H9 (cell line): ENCODE results near the gene PUM2. TPM values are rescaled to one million over a fixed set of nuclear protein-coding genes. Genes with fewer than 3 reads are reported as not detected.
"Not testable (repeated sequence)": the region's sequence is repeated elsewhere in the genome, so short reads cannot be mapped to it uniquely, and the experiment has no call there.

Experiments
- DNase-seq: peaks from one replicate; pipeline ENCODE4 v3.0.0-alpha.2; 2017
- H2AFZ ChIP-seq: one replicate; pipeline ENCODE4 v1.6.1; 2013; ENCODE audit warnings: mild to moderate bottlenecking, low read length, control low read depth, moderate library complexity
- H2AK5ac ChIP-seq: 2 replicates; pipeline ENCODE4 v1.6.1; 2013; ENCODE audit warnings: low read length, control low read depth, mixed read lengths; ENCODE audit not compliant: insufficient read length
- H2BK120ac ChIP-seq: one replicate; pipeline ENCODE4 v1.6.1; 2013; ENCODE audit warnings: low read depth, mild to moderate bottlenecking, low read length, control low read depth, inconsistent platforms; ENCODE audit not compliant: poor library complexity, severe bottlenecking
- H2BK12ac ChIP-seq: 2 replicates; pipeline ENCODE4 v1.6.1; 2013; ENCODE audit warnings: low read length, control low read depth, mixed read lengths, low read depth; ENCODE audit not compliant: insufficient read length
- H2BK15ac ChIP-seq: 2 replicates; pipeline ENCODE4 v1.6.1; 2013; ENCODE audit warnings: low read depth, low read length, control low read depth
- H2BK20ac ChIP-seq: one replicate; pipeline ENCODE4 v1.6.1; 2013; ENCODE audit warnings: low read depth, mild to moderate bottlenecking, low read length, control low read depth, inconsistent platforms; ENCODE audit not compliant: poor library complexity, severe bottlenecking
- H2BK5ac ChIP-seq: 2 replicates; pipeline ENCODE4 v1.6.1; 2013; ENCODE audit warnings: low read length, control low read depth, mixed read lengths; ENCODE audit not compliant: insufficient read length
- H3K14ac ChIP-seq: 2 replicates; pipeline ENCODE4 v1.6.1; 2013; ENCODE audit warnings: low read length, control low read depth; ENCODE audit not compliant: insufficient read depth
- H3K18ac ChIP-seq: 2 replicates; pipeline ENCODE4 v1.6.1; 2013; ENCODE audit warnings: low read depth, mild to moderate bottlenecking, mixed read lengths, low read length, control low read depth; ENCODE audit not compliant: insufficient read length
- H3K23ac ChIP-seq: 2 replicates; pipeline ENCODE4 v1.6.1; 2013; ENCODE audit warnings: low read length, control low read depth, mixed read lengths, low read depth; ENCODE audit not compliant: insufficient read length
- H3K23me2 ChIP-seq: 2 replicates; pipeline ENCODE4 v1.6.1; 2013; ENCODE audit warnings: low read depth, mild to moderate bottlenecking, mixed read lengths, low read length, control low read depth; ENCODE audit not compliant: insufficient read length, poor library complexity, severe bottlenecking
- H3K27ac ChIP-seq: 2 replicates; pipeline ENCODE4 v1.5.1; 2013; ENCODE audit warnings: low read length, control low read depth, mixed read lengths, low read depth; ENCODE audit not compliant: insufficient read length
- H3K27me3 ChIP-seq: 2 replicates; pipeline ENCODE4 v1.6.1; 2013; ENCODE audit warnings: low read length, control low read depth, inconsistent platforms; ENCODE audit not compliant: insufficient read depth
- H3K4ac ChIP-seq: 2 replicates; pipeline ENCODE4 v1.6.1; 2013; ENCODE audit warnings: low read depth, mild to moderate bottlenecking, control low read depth, inconsistent platforms, low read length, moderate library complexity
- H3K4me1 ChIP-seq: 2 replicates; pipeline ENCODE4 v1.6.1; 2013; ENCODE audit warnings: low read length, control low read depth, inconsistent platforms; ENCODE audit not compliant: insufficient read depth
- H3K4me2 ChIP-seq: 2 replicates; pipeline ENCODE4 v1.6.1; 2013; ENCODE audit warnings: low read length, control low read depth, mixed read lengths; ENCODE audit not compliant: insufficient read length, insufficient read depth
- H3K56ac ChIP-seq: 2 replicates; pipeline ENCODE4 v1.6.1; 2013; ENCODE audit warnings: low read depth, mild to moderate bottlenecking, mixed read lengths, low read length, control low read depth; ENCODE audit not compliant: insufficient read length
- H3K79me1 ChIP-seq: 2 replicates; pipeline ENCODE4 v1.6.1; 2013; ENCODE audit warnings: low read depth, mild to moderate bottlenecking, moderate library complexity, low read length, control low read depth, inconsistent platforms; ENCODE audit not compliant: insufficient read depth, poor library complexity, severe bottlenecking
- H3K79me2 ChIP-seq: 2 replicates; pipeline ENCODE4 v1.6.1; 2013; ENCODE audit warnings: low read length, control low read depth, inconsistent platforms; ENCODE audit not compliant: insufficient read depth
- H3K9ac ChIP-seq: 2 replicates; pipeline ENCODE4 v1.6.1; 2013; ENCODE audit warnings: low read length, control low read depth, mixed read lengths; ENCODE audit not compliant: insufficient read length; ENCODE audit errors: extremely low read depth
- H3K9me3 ChIP-seq: one replicate; pipeline ENCODE4 v1.6.1; 2013; ENCODE audit warnings: low read depth, low read length, inconsistent platforms; ENCODE audit not compliant: control insufficient read depth
- H3T11ph ChIP-seq: one replicate; pipeline ENCODE4 v1.6.1; 2013; ENCODE audit warnings: mild to moderate bottlenecking, low read length, control low read depth, inconsistent platforms
- H4K20me1 ChIP-seq: one replicate; pipeline ENCODE4 v1.6.1; 2013; ENCODE audit not compliant: control insufficient read depth, insufficient read length, insufficient read depth
- H4K5ac ChIP-seq: 2 replicates; pipeline ENCODE4 v1.6.1; 2013; ENCODE audit warnings: low read depth, mild to moderate bottlenecking, mixed read lengths, low read length, control low read depth; ENCODE audit not compliant: insufficient read length
- H4K8ac ChIP-seq: replicated peaks from 2 replicates; pipeline ENCODE4 v1.6.1; 2013; ENCODE audit warnings: low read length, control low read depth, mixed read lengths, low read depth; ENCODE audit not compliant: insufficient read length
- H4K91ac ChIP-seq: 2 replicates; pipeline ENCODE4 v1.6.1; 2013; ENCODE audit warnings: low read depth, mild to moderate bottlenecking, moderate library complexity, mixed read lengths, low read length, control low read depth; ENCODE audit not compliant: insufficient read length
- H3K27ac Mint-ChIP-seq, 3 experiments: 2 replicates in 2 of 3; 3 replicates in 1 of 3; pipeline ENCODE4 v1.8.0; 2020 to 2021; ENCODE audit warnings: mixed read lengths in 3 of 3, mild to moderate bottlenecking in 1 of 3, moderate library complexity in 1 of 3
- H3K27me3 Mint-ChIP-seq: 2 replicates; pipeline ENCODE4 v1.8.0; 2021; ENCODE audit warnings: low read depth, mild to moderate bottlenecking, moderate library complexity, mixed read lengths
- H3K36me3 Mint-ChIP-seq, 3 experiments: 2 replicates in 2 of 3; 3 replicates in 1 of 3; pipeline ENCODE4 v1.8.0; 2020 to 2021; ENCODE audit warnings: low read depth in 3 of 3, mixed read lengths in 3 of 3; ENCODE audit not compliant: insufficient read depth in 1 of 3
- H3K4me1 Mint-ChIP-seq, 2 experiments: 2 replicates each; pipeline ENCODE4 v1.8.0; 2020; ENCODE audit warnings: mixed read lengths in 2 of 2
- H3K4me3 Mint-ChIP-seq, 2 experiments: 2 replicates in 1 of 2; 3 replicates in 1 of 2; pipeline ENCODE4 v1.8.0; 2020 to 2021; ENCODE audit warnings: mild to moderate bottlenecking in 2 of 2, mixed read lengths in 2 of 2, moderate library complexity in 1 of 2
- H3K9me3 Mint-ChIP-seq, 2 experiments: 2 replicates in 1 of 2; 3 replicates in 1 of 2; pipeline ENCODE4 v1.8.0; 2020; ENCODE audit warnings: mild to moderate bottlenecking in 2 of 2, mixed read lengths in 2 of 2, moderate library complexity in 1 of 2
- CTCF ChIP-seq: fragments of 200-600 bp; sonication (generic); conservative IDR thresholded peaks from 3 replicates; pipeline ENCODE4 v1.8.0; 2021; ENCODE audit warnings: antibody characterized with exemption, mild to moderate bottlenecking
- WGBS: extraction: QIAGEN DNeasy Blood & Tissue Kit; methylation state at CpG from one replicate; pipeline ENCODE4 v1.1.7; 2013; ENCODE audit warnings: missing lambda C conversion rate, low lambda C conversion rate, mixed read lengths; ENCODE audit not compliant: insufficient read length; ENCODE audit errors: extremely low coverage; 5-methylcytosine and 5-hydroxymethylcytosine counted together
- total RNA-seq: library from RNA; stranded (reverse); gene quantifications from 2 replicates; pipeline ENCODE4 v1.2.1, GENCODE V29; 2021

Gene PUM2
- total RNA-seq, 1 experiment from 2014 or later: 96.6 TPM

- Histone ChIP-seq H3K79me1 (no peaks in the 10 kb centered on the region), H3K23ac (no peak overlapping the region), H2BK15ac (no peak overlapping the region), H2BK20ac (no peak overlapping the region), H3K14ac (no peak overlapping the region), H4K91ac (no peak overlapping the region), H3K23me2 (no peaks in the 10 kb centered on the region), H3K4me1 (no peaks in the 10 kb centered on the region), H3K27me3 (no peaks in the 10 kb centered on the region), H3K9ac (no peak overlapping the region), H2AK5ac (no peak overlapping the region), H4K5ac (no peak overlapping the region), H3K79me2 (no peaks in the 10 kb centered on the region), H3T11ph (no peak overlapping the region), H4K20me1 (no peaks in the 10 kb centered on the region), H2BK120ac (no peak overlapping the region), H3K18ac (no peak overlapping the region), H2BK5ac (no peak overlapping the region), H3K9me3 (no peaks in the 10 kb centered on the region), H3K4me2 (no peak overlapping the region), H3K27ac (no peak overlapping the region), H3K56ac (no peak overlapping the region), H2BK12ac (no peak overlapping the region), H2AFZ (no peak overlapping the region), H3K4ac (no peak overlapping the region), H4K8ac (no peak overlapping the region)
- no peaks in the 10 kb centered on the region for H3K9me3 Mint-ChIP-seq
- DNase-seq: no peak
- H3K27me3 Mint-ChIP-seq: no peaks in the 10 kb centered on the region
- peaks cover 16 to 32% (median 23%) of the 10 kb centered on the region in 3 experiments; a peak in 6 of 7 replicates for H3K36me3 Mint-ChIP-seq
- H3K27ac Mint-ChIP-seq: no peak overlapping the region
- H3K4me3 Mint-ChIP-seq: no peak overlapping the region
- no peaks in the 10 kb centered on the region for H3K4me1 Mint-ChIP-seq
- TF ChIP-seq CTCF: no peak
- WGBS: no CpG with 5 or more reads among the region's 4 CpGs
Observed at GRCh38 chr2:20273042-20273441, 77.6 kb downstream of the PUM2 start.

- H4K8ac ChIP-seq, H3K9me3 ChIP-seq, H4K91ac ChIP-seq, H2AFZ ChIP-seq, H3K14ac ChIP-seq, H3K23me2 ChIP-seq, H2BK20ac ChIP-seq, H4K20me1 ChIP-seq, H2BK15ac ChIP-seq, H3K79me2 ChIP-seq, H3K23ac ChIP-seq, H3K27ac ChIP-seq, H3K27me3 ChIP-seq, H2BK12ac ChIP-seq, H3K27ac Mint-ChIP-seq, H3K79me1 ChIP-seq, H3K9me3 Mint-ChIP-seq, H3K4me3 Mint-ChIP-seq, H2BK5ac ChIP-seq, H3K27me3 Mint-ChIP-seq, H3T11ph ChIP-seq, H3K18ac ChIP-seq, H3K9ac ChIP-seq, H2BK120ac ChIP-seq, H4K5ac ChIP-seq, H3K4me2 ChIP-seq, H2AK5ac ChIP-seq, H3K4me1 Mint-ChIP-seq, DNase-seq, H3K4ac ChIP-seq, H3K4me1 ChIP-seq, H3K56ac ChIP-seq: not testable (repeated sequence)
- WGBS: no CpG with 5 or more reads among the region's 6 CpGs
- H3K36me3 Mint-ChIP-seq: peaks cover 16 to 49% (median 34%) of the 10 kb centered on the region in 3 experiments; a peak in 6 of 7 replicates
Observed at GRCh38 chr2:20268317-20268716, 82.3 kb downstream of the PUM2 start.
